Activated CD4-positive, alpha-beta T cell treated with anti-CD3 and anti-CD28 coated beads for 36 hours (primary cell): Measurements from ENCODE around the gene FNBP1. TPM values are rescaled to one million over a fixed set of nuclear protein-coding genes. Genes with fewer than 3 reads are reported as not detected.

Source experiments
- ATAC-seq: fragments of 200-7000 bp; cut with Tn5 transposase; one replicate; pipeline ENCODE4 v1.10.0; 2021; ENCODE audit warnings: mild to moderate bottlenecking, moderate library complexity
- CTCF ChIA-PET: fragments of 350-600 bp; sonication (Branson Sonifier 250); formaldehyde crosslinking; loops from one replicate; lab custom pipeline; 2021; ENCODE audit warnings: antibody characterized with exemption; lab: Charles Lee
- POLR2A ChIA-PET: fragments of 350-600 bp; sonication (Branson Sonifier 250); formaldehyde crosslinking; loops from one replicate; lab custom pipeline; 2021; ENCODE audit warnings: antibody characterized with exemption, inconsistent platforms; lab: Charles Lee
- DNase-seq: peaks from one replicate; pipeline ENCODE4 v3.0.0-alpha.2; 2020
- H3K27ac Mint-ChIP-seq: one replicate; pipeline ENCODE4 v1.8.0; 2021; ENCODE audit warnings: mixed read lengths
- H3K27me3 Mint-ChIP-seq: one replicate; pipeline ENCODE4 v1.8.0; 2021; ENCODE audit warnings: mixed read lengths
- H3K36me3 Mint-ChIP-seq: one replicate; pipeline ENCODE4 v1.8.0; 2021; ENCODE audit warnings: low read depth, mixed read lengths
- H3K4me1 Mint-ChIP-seq: one replicate; pipeline ENCODE4 v1.8.0; 2021; ENCODE audit warnings: mixed read lengths
- H3K4me3 Mint-ChIP-seq: one replicate; pipeline ENCODE4 v1.8.0; 2021; ENCODE audit warnings: mild to moderate bottlenecking, moderate library complexity, mixed read lengths
- H3K9me3 Mint-ChIP-seq: one replicate; pipeline ENCODE4 v1.8.0; 2021; ENCODE audit warnings: low read depth, mixed read lengths
- intact Hi-C, 2 experiments: fragments of 100-400 bp; cut with DNase I in 1 of 2; cut with micrococcal nuclease in 1 of 2; formaldehyde crosslinking; loops; one replicate each; pipeline versions ENCODE4 v1.14.2 to v1.15.1; 2022 to 2024; cut with DNase I, micrococcal nuclease
- total RNA-seq, 2 experiments: library from RNA; stranded (reverse); gene quantifications; one replicate each; pipeline ENCODE4 v1.2.3, GENCODE V29; 2021

FNBP1 gene
- total RNA-seq, 2 experiments from 2014 or later, result 254 to 354 TPM

- Mint-ChIP-seq H3K4me1 (peaks cover 70% of the 10 kb centered on the region), H3K4me3 (peak overlapping the region; percentile 97), H3K27ac (peak overlapping the region; percentile 99), H3K9me3 (no peaks in the 10 kb centered on the region), H3K27me3 (no peaks in the 10 kb centered on the region), H3K36me3 (peaks cover 54% of the 10 kb centered on the region)
- CTCF ChIA-PET, result interaction anchor here (0.6 to 2.5 kb wide), 20 partner anchors 10 to 220 kb away, joined by 3 to 18 read pairs (median 4); partner anchors contain the start of gene GPR107
- DNase-seq (peak; percentile 84), ATAC-seq (peak; percentile 9)
- POLR2A ChIA-PET, result interaction anchor here (0.5 to 3.5 kb wide), 32 partner anchors 8 to 164 kb away, joined by 3 to 21 read pairs (median 5); no protein-coding TSS in a partner anchor
- intact Hi-C loops, result loop anchor here (1.0 to 10.0 kb wide), 14 partner anchors 8 to 1777 kb away; partner anchors contain the start of genes IER5L (in 1 of the 2) and NUP214 (in 1 of the 2)
Observed at GRCh38 chr9:129887334-129888292, 155.4 kb downstream of the FNBP1 start.

DNA sequence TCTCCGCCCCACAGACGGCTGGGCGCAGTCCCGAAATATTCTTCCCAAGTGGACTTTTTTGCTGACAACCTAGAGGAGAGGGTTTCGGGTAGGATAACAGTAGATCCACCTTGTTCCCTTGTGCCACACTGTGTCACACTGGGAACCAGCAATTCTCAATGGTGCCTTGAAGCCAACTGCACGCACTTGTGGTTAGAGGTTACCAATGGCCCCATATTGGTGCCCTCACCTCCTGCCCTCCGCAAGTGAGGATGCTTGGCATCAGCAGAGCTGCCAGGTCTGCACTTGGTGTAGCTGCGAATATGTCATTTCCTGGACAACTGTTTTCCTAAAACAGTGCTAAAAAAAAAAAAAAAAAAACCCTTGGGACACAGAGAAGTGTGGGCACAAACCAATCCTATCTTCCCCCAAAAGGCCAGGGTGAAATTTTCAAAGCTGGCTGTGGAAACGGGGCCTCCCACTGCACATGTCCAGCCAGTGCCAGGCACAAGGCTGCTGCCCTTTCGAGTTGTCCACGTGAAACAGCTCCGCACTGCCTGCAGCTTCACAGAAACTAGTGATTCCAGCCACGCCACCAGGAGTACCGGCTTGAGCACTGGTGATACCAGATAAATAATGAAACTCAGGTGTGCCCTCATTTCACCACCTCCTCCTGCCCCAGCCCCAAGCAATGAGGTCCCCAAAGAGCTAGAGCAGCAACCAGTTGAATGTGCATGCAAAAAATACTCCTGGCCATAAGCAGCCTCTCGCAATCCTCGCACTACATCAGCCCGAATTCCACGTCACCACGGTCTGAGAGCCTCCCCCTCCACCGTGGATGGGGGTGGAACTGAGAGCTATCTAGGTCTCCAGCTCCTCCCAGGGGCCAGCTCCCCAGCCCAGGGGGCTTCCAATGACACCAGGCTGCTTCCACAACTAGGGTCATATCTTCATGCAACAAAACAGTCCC, 156.5 kb downstream of the FNBP1 start:
- DNase-seq (peak; percentile 83), ATAC-seq (peak; percentile 2)
- H3K4me1 Mint-ChIP-seq, result peaks cover 59% of the 10 kb centered on the region
- H3K27me3 Mint-ChIP-seq, result no peaks in the 10 kb centered on the region
- intact Hi-C loops, result loop anchor here (1.0 to 10.0 kb wide), 10 partner anchors 9 to 1778 kb away; partner anchors contain the start of genes IER5L (in 1 of the 2) and NUP214 (in 1 of the 2)
- H3K9me3 Mint-ChIP-seq, result no peaks in the 10 kb centered on the region
- CTCF ChIA-PET, result interaction anchor here (0.6 to 2.5 kb wide), 17 partner anchors 9 to 167 kb away, joined by 3 to 18 read pairs (median 5); partner anchors contain the start of gene GPR107
- POLR2A ChIA-PET, result interaction anchor here (0.5 to 3.5 kb wide), 24 partner anchors 9 to 165 kb away, joined by 3 to 21 read pairs (median 5); no protein-coding TSS in a partner anchor
- peak overlapping the region; percentile 99 for H3K27ac Mint-ChIP-seq
- peak overlapping the region; percentile 97 for H3K4me3 Mint-ChIP-seq
- peaks cover 50% of the 10 kb centered on the region for H3K36me3 Mint-ChIP-seq

GRCh38 chr9:129885670-129886106, 157.3 kb downstream of the FNBP1 start:
- intact Hi-C loops, result loop anchor here (1.0 to 10.0 kb wide), 16 partner anchors 19 to 1779 kb away; partner anchors contain the start of genes C9orf78 (in 1 of the 2), FNBP1 (in 1 of the 2), GPR107 (in 1 of the 2) and IER5L (in 1 of the 2)
- Mint-ChIP-seq H3K27ac (peak overlapping the region; percentile 99), H3K36me3 (peaks cover 47% of the 10 kb centered on the region), H3K4me1 (peaks cover 51% of the 10 kb centered on the region), H3K9me3 (no peaks in the 10 kb centered on the region), H3K27me3 (no peaks in the 10 kb centered on the region), H3K4me3 (peak overlapping the region; percentile 97)
- ChIA-PET POLR2A (interaction anchor here (1.0 to 1.6 kb wide), 6 partner anchors 47 to 168 kb away, joined by 4 to 11 read pairs (median 6); partner anchors contain the start of gene GPR107), CTCF (interaction anchor here (0.5 to 2.4 kb wide), 21 partner anchors 12 to 168 kb away, joined by 3 to 12 read pairs (median 5); partner anchors contain the start of gene GPR107)
- DNase-seq, result peak; percentile 97
- ATAC-seq, result peak; percentile 30

- Mint-ChIP-seq H3K9me3 (no peaks in the 10 kb centered on the region), H3K27me3 (no peaks in the 10 kb centered on the region), H3K4me1 (peaks cover 48% of the 10 kb centered on the region), H3K36me3 (peaks cover 43% of the 10 kb centered on the region), H3K27ac (peak overlapping the region; percentile 99), H3K4me3 (peak overlapping the region; percentile 97)
- ChIA-PET POLR2A (interaction anchor here (1.0 to 1.5 kb wide), 3 partner anchors 46 to 168 kb away, joined by 4 to 6 read pairs (median 5); partner anchors contain the start of gene GPR107), CTCF (interaction anchor here (0.5 to 2.4 kb wide), 24 partner anchors 8 to 421 kb away, joined by 3 to 12 read pairs (median 4); partner anchors contain the start of gene GPR107)
- ATAC-seq (no peak), DNase-seq (peak; percentile 72)
- intact Hi-C loops, result loop anchor here (1.0 to 10.0 kb wide), 13 partner anchors 18 to 1780 kb away; partner anchors contain the start of genes C9orf78 (in 1 of the 2), FNBP1 (in 1 of the 2), GPR107 (in 1 of the 2) and IER5L (in 1 of the 2)
Observed at GRCh38 chr9:129885018-129885669, 157.8 kb downstream of the FNBP1 start.

GRCh38 chr9:129884220-129885017, 158.6 kb downstream of the FNBP1 start:
- intact Hi-C loops, result loop anchor here (1.0 to 10.0 kb wide), 18 partner anchors 15 to 1780 kb away; partner anchors contain the start of genes C9orf78 (in 2 of the 2), USP20 (in 2 of the 2), FNBP1 (in 1 of the 2) and GPR107 (in 1 of the 2)
- H3K36me3 Mint-ChIP-seq, result peaks cover 36% of the 10 kb centered on the region
- no peaks in the 10 kb centered on the region for H3K9me3 Mint-ChIP-seq
- H3K4me3 Mint-ChIP-seq, result peak overlapping the region; percentile 97
- H3K27me3 Mint-ChIP-seq, result no peaks in the 10 kb centered on the region
- ATAC-seq (peak; percentile 55), DNase-seq (peak; percentile 98)
- peaks cover 41% of the 10 kb centered on the region for H3K4me1 Mint-ChIP-seq
- ChIA-PET POLR2A (interaction anchor here (1.2 to 1.5 kb wide), 2 partner anchors 46 to 169 kb away, joined by 4 to 6 read pairs; partner anchors contain the start of gene GPR107), CTCF (interaction anchor here (0.6 to 2.4 kb wide), 19 partner anchors 9 to 421 kb away, joined by 3 to 12 read pairs (median 5); partner anchors contain the start of gene GPR107)
- H3K27ac Mint-ChIP-seq, result peak overlapping the region; percentile 99

DNA sequence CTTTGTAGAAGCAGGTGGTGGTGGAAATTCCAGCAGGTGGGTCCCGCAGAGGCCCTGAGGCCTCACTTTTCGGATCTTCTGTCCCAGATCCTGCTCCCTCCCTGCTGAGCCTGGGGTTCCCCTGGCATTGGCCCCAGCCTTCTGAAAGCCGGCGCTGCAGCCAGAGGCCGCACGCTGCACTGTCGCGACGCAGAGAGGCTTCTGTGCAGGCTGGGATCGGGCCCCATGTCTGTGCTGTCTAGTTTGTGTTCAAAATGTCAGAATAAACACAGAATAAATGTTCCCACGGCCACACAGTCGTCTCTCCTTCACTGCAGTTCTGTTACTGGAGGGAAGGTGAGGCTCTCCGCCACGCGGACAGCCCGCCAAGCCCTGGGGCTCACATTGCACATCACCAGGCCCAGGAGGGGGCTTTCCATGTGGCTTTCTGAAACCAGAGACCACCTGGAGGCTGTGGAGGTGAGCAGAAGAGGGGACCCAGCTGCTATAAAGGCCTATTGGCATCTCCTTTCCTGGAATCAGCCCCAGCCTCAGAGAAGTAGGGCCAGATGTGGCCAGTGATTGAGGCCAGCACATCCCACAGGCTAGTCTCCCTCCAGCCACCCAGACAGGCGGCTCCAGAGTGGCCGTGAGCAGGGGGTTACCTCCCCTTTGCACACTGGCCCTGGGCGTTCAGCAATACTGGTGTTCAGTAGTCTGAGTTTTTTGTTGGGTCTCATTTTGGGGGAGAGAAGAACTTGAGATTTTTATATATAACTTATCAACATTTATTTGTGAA, 161.3 kb downstream of the FNBP1 start:
- H3K36me3 Mint-ChIP-seq, result peaks cover 25% of the 10 kb centered on the region
- H3K9me3 Mint-ChIP-seq, result no peaks in the 10 kb centered on the region
- H3K4me1 Mint-ChIP-seq, result peaks cover 17% of the 10 kb centered on the region
- no peak for DNase-seq
- no peak overlapping the region for H3K4me3 Mint-ChIP-seq
- POLR2A ChIA-PET, result no interaction called here
- H3K27ac Mint-ChIP-seq, result no peak overlapping the region
- CTCF ChIA-PET, result no interaction called here
- intact Hi-C loops, result loop anchor here (10.0 kb wide), 2 partner anchors 353 to 1783 kb away; no protein-coding TSS in a partner anchor
- no peak for ATAC-seq
- H3K27me3 Mint-ChIP-seq, result no peaks in the 10 kb centered on the region

DNA sequence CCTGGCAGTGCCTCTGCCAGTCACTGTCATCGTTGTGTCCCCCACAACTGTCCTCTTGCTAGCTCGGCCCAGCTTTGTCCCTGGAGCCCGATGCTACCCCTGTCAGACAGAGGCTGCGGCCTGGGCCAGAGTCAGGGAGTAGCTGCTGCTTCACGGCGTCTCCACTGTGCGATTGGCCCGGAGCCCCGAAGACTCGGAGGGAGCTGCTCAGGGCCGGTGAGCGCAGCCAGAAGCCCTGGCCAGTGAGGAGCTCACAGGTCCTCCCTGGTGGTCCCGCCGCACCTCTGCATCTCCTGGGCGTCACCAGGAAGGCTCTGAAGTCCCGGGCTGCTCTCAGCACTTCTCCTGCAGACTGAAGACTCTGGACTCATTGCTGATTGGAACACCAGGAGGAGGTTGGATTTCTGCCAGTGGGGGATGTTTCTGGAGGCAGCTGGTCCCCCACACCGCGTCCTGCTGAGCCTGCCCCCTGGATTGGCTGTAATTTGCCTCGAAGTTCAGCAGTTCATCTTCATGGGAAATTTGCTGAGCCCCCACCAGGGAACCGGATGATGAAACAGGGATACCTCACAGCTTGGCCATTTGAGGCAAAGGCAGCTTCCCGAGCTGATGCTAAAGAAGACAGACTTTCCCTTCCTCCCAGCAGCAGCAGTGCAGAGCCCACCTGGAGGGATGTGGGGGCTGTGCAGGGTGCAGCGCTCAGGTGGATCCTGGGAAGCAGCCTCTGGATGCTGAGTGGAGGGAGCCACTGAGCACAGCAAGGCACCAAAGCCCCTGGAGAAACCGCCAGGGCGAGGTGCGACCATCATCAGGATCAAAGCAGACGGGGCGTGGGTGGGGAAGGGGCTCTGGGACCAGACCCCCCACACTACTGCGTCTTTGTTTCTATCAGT, 162.1 kb downstream of the FNBP1 start:
- intact Hi-C loops, result loop anchor here (10.0 kb wide), 2 partner anchors 354 to 1784 kb away; no protein-coding TSS in a partner anchor

More for the DNA sequence above, 162.1 kb downstream of the FNBP1 start:
- ChIA-PET CTCF (interaction anchor here (0.7 kb wide), 1 partner anchor 1752 kb away, joined by 3 read pairs; no protein-coding TSS in a partner anchor), POLR2A (no interaction called here)
- no peak overlapping the region for H3K27ac Mint-ChIP-seq
- peaks cover 12% of the 10 kb centered on the region for H3K4me1 Mint-ChIP-seq
- no peaks in the 10 kb centered on the region for H3K9me3 Mint-ChIP-seq
- no peak overlapping the region for H3K4me3 Mint-ChIP-seq
- H3K27me3 Mint-ChIP-seq, result no peaks in the 10 kb centered on the region
- DNase-seq (no peak), ATAC-seq (no peak)
- H3K36me3 Mint-ChIP-seq, result peaks cover 26% of the 10 kb centered on the region
